ENCODE data around the gene CCR9.

The CCR9 gene

DNA sequence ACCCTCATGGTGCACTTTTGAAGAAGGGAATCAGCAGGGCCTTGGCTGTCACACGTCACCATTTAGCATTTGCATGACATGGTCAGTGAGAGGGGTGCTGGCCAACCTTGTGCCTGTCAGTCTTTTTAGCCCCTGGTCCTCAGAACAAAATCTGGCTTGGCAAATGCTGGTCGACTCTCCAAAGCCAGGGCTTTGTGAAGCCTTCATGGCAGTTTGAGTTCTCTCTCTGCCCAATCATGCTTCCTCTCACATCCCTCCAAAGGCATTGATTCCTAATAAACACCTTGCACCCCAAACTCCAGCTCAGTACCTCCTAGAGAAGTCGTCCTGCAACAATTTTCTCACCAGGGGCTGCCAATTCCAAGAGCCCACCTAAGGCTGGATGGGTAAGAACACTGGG, 19.4 kb downstream of the CCR9 start:
- TF ChIP-seq, protein P1, sequence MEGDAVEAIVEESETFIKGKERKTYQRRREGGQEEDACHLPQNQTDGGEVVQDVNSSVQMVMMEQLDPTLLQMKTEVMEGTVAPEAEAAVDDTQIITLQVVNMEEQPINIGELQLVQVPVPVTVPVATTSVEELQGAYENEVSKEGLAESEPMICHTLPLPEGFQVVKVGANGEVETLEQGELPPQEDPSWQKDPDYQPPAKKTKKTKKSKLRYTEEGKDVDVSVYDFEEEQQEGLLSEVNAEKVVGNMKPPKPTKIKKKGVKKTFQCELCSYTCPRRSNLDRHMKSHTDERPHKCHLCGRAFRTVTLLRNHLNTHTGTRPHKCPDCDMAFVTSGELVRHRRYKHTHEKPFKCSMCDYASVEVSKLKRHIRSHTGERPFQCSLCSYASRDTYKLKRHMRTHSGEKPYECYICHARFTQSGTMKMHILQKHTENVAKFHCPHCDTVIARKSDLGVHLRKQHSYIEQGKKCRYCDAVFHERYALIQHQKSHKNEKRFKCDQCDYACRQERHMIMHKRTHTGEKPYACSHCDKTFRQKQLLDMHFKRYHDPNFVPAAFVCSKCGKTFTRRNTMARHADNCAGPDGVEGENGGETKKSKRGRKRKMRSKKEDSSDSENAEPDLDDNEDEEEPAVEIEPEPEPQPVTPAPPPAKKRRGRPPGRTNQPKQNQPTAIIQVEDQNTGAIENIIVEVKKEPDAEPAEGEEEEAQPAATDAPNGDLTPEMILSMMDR (IDR thresholded peaks at IDR 0.05; ENCODE audit: low read depth, low read length, missing control alignments): no peak
- H3K4me3 ChIP-seq (ENCODE audit: low read depth, low read length): no peak overlapping the region
- no peak for DNase-seq (ENCODE audit: low read depth)
- in situ Hi-C loops (cut with HindIII; ENCODE audit: low sequenced_read_pairs): no loop called here

- no peak overlapping the region for H3K4me3 ChIP-seq (ENCODE audit: low read depth, low read length)
- TF ChIP-seq, protein P1 (IDR thresholded peaks at IDR 0.05; ENCODE audit: low read depth, low read length, missing control alignments): peak; percentile 74
- in situ Hi-C loops (cut with HindIII; ENCODE audit: low sequenced_read_pairs): no loop called here
- peak; percentile 34 for DNase-seq (ENCODE audit: low read depth)
Observed at GRCh38 chr3:45906681-45907407, 20.5 kb downstream of the CCR9 start.

DNA sequence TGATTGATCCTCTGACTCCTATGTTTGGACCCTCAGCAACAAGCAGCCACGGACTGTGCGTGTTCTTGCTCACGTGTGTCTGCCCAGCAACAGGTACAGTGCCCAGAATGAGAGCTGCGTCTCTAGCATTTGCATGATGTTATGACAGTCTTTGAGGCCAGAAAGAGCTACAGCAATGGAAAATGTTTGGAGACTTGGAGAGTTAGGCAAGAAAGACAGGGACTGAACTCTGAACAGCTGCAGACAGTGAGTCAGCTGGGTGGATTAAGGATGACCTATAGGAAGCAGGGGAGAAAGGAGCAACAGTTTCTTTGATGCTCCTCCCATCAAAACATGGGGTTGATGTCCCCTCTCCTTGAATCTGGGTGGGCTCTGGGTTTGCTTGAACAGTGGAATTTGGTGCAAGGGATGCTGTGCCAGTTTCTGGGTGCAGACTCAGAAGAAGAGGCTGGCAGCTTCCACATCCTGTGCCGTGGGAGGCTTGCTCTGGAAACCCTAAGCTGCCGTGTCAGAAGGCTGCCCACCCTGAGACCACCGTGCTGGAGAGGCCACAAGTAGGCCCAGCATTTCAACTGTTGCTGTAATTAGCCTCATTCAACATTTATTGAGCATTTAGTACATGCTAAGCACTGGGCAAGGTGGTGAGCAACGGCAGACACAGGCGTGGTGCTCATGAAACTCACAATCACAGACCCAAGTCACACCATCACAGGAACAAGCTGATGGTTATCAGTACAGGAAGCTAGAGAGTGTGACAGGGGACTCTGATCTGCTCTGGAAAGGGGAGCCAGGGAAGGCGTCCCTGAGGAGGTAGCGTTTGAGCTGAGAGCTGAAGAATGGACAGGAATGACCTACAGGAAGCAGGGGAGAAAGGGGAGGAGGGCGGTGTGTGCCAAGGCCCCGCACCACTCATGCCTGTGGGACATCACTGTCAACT, 21.7 kb downstream of the CCR9 start:
- no peak for DNase-seq (ENCODE audit: low read depth)
- in situ Hi-C loops (cut with HindIII; ENCODE audit: low sequenced_read_pairs): no loop called here
- no peak overlapping the region for H3K4me3 ChIP-seq (ENCODE audit: low read depth, low read length)
- TF ChIP-seq, protein P1 (IDR thresholded peaks at IDR 0.05; ENCODE audit: low read depth, low read length, missing control alignments): no peak

GRCh38 chr3:45908761-45909160, 22.4 kb downstream of the CCR9 start:
- TF ChIP-seq, protein P1 (IDR thresholded peaks at IDR 0.05; ENCODE audit: low read depth, low read length, missing control alignments): no peak
- in situ Hi-C loops (cut with HindIII; ENCODE audit: low sequenced_read_pairs): no loop called here
- no peak for DNase-seq (ENCODE audit: low read depth)
- H3K4me3 ChIP-seq (ENCODE audit: low read depth, low read length): no peak overlapping the region

GRCh38 chr3:45909542-45909941, 23.2 kb downstream of the CCR9 start:
- H3K4me3 ChIP-seq (ENCODE audit: low read depth, low read length): no peak overlapping the region
- DNase-seq (ENCODE audit: low read depth): no peak
- TF ChIP-seq, protein P1 (IDR thresholded peaks at IDR 0.05; ENCODE audit: low read depth, low read length, missing control alignments): no peak
- in situ Hi-C loops (cut with HindIII; ENCODE audit: low sequenced_read_pairs): no loop called here

DNA sequence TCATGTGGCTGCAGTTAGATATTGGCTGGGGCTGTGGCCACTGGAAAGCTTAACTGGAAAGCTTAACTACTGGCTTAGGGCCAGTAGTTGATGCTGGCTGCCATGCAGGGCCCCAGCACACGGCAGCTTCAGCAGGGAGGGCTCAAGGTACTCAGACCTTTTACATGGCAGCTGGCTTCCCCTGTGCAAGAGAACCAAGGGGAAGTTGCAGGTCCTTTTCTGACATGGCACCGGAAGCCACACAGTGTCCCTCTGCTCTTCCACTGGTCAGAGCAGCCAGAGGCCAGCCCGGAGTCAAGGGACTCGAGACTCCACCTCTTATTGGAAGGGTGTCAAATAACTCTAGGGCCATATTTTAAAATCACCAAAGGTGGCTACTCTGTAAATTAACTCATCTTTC, 24.5 kb downstream of the CCR9 start:
- TF ChIP-seq, protein P1 (IDR thresholded peaks at IDR 0.05; ENCODE audit: low read depth, low read length, missing control alignments): no peak
- no peak overlapping the region for H3K4me3 ChIP-seq (ENCODE audit: low read depth, low read length)
- DNase-seq (ENCODE audit: low read depth): no peak
- in situ Hi-C loops (cut with HindIII; ENCODE audit: low sequenced_read_pairs): no loop called here

All from astrocyte of the cerebellum (primary cell).